ENCODE measurements around the gene SLC2A11.

Gene SLC2A11

DNA sequence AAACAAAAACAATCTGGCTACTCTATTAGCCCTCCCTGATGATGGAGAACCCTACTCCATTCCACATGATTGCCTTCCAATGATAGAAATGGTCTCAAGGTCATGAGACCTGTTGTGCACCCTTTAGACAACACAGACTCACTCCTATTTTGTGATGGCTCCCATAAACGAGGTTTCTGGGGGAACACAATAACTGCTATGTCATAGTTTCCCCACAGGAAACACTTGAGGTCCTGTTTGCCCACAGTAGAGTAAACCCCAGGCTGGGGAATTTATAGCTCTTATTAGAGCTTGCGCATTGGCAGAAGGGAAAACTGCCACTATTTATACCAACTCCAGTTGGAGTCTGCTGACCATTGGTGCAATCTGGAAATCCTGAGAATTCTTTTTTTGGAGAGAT, 65.2 kb downstream of the SLC2A11 start:
- no peaks in the 10 kb centered on the region; a peak in 1 of 22 replicates for H3K27me3 ChIP-seq
- H3K4me2 ChIP-seq: peak overlapping the region; percentile 10 to 64 (median 50); a peak in 18 of 22 replicates
- no peak overlapping the region for H3K4me3 ChIP-seq
- H3K9ac ChIP-seq: no peak overlapping the region
- H3K4me1 ChIP-seq: peaks cover 0 to 16% (median 10%) of the 10 kb centered on the region in 10 experiments; a peak in 16 of 20 replicates
- no peak overlapping the region for H3K27ac ChIP-seq
- peaks cover 33 to 49% (median 40%) of the 10 kb centered on the region in 11 experiments for H3K9me3 ChIP-seq (replicated peaks in 1 of 11)
- no peaks in the 10 kb centered on the region for H4K20me1 ChIP-seq
- peak in 1 of 11 experiments; percentile 4; a peak in 1 of 22 replicates for TF ChIP-seq Cebpa-rat (IDR thresholded peaks at IDR 0.05)
- H3K36me3 ChIP-seq: 0 out of 22 replicates have a peak, but pooled peaks cover 0 to 4% (median 0%) of the 10 kb centered on the region in 11 experiments

- Histone ChIP-seq H3K27ac (no peak overlapping the region), H3K9ac (no peak overlapping the region), H3K4me3 (no peak overlapping the region), H3K27me3 (no peaks in the 10 kb centered on the region; a peak in 1 of 22 replicates), H3K9me3 (replicated peaks in 1 of 11) (peaks cover 36 to 69% (median 51%) of the 10 kb centered on the region in 11 experiments), H3K4me1 (peaks cover 0 to 12% (median 9%) of the 10 kb centered on the region in 10 experiments; a peak in 16 of 20 replicates), H3K36me3 (0 out of 22 replicates have a peak, but pooled peaks cover 0 to 4% (median 0%) of the 10 kb centered on the region in 11 experiments), H3K4me2 (no peak overlapping the region), H4K20me1 (no peaks in the 10 kb centered on the region)
- no peak for TF ChIP-seq Cebpa-rat (IDR thresholded peaks at IDR 0.05)
Measured at GRCh38 chr22:23925020-23925606, 67.4 kb downstream of the SLC2A11 start.

- peaks cover 0 to 12% (median 9%) of the 10 kb centered on the region in 10 experiments; a peak in 16 of 20 replicates for H3K4me1 ChIP-seq
- H3K27ac ChIP-seq: no peak overlapping the region
- H3K9me3 ChIP-seq (replicated peaks in 1 of 11): peaks cover 46 to 82% (median 60%) of the 10 kb centered on the region in 11 experiments
- no peak overlapping the region for H3K4me2 ChIP-seq
- H3K9ac ChIP-seq: no peak overlapping the region
- H4K20me1 ChIP-seq: no peaks in the 10 kb centered on the region
- no peak for TF ChIP-seq Cebpa-rat (IDR thresholded peaks at IDR 0.05)
- no peak overlapping the region for H3K4me3 ChIP-seq
- no peaks in the 10 kb centered on the region; a peak in 1 of 22 replicates for H3K27me3 ChIP-seq
- H3K36me3 ChIP-seq: 0 out of 22 replicates have a peak, but pooled peaks cover 0 to 4% (median 0%) of the 10 kb centered on the region in 11 experiments
Measured at GRCh38 chr22:23926561-23926960, 68.9 kb downstream of the SLC2A11 start.

Measured in BLaER1 treated with 17β-estradiol and CSF1 and Interleukin-3, amounts not matched to agents 10 nM and 100 nM (cell line).